NCI-H748 (cell line): ENCODE data around the gene IPPK.

Experiments
- DNase-seq: peaks from one replicate; lab custom pipeline; 2025; ENCODE audit not compliant: unreplicated experiment; lab: John Stamatoyannopoulos, UW

IPPK gene

DNA sequence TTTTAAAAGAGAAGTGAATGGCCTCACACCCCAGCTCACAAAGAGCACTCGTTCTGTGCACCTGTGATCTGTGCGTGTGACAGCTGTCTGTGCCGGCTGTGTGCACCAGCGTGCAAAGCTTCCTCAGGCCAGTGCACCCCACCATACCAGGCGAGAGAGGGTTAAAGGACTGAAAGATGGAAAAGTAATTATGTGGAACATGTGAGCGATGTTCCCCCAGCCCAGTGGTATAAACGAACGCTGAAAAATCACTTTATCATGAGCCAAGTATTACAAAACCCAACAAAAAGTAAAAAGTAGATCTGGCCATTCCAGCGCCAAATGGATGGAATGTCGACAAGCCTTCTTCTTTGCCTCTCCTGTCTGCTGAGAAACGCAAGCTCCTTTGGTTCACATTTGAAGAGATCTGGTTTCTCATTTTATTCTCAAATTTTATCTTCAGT, 53.7 kb downstream of the IPPK start:
- no peak for DNase-seq

DNA sequence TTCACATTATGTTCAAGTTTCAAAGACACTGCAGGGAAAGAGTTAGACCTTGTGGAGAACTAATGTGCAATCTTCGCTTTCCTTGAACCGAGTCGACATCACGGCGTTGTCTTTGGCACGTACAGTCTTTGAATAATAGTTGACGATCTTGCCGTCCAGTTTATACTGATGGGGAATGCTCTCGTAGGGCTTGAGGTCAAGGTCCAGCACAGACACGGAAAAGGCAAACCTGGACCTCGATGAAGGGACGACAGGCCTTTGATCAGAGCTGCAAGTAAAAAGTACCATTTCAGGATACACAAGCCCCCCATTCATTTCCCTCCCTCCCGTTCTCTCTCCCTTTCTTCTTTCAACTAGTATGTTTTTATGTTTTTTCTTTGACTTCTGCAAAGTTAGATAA, 54.1 kb downstream of the IPPK start:
- DNase-seq = no peak

- no peak for DNase-seq
Measured at GRCh38 chr9:92614763-92615461, 55.0 kb downstream of the IPPK start.

GRCh38 chr9:92614123-92614510, 55.8 kb downstream of the IPPK start:
- DNase-seq = no peak

DNA sequence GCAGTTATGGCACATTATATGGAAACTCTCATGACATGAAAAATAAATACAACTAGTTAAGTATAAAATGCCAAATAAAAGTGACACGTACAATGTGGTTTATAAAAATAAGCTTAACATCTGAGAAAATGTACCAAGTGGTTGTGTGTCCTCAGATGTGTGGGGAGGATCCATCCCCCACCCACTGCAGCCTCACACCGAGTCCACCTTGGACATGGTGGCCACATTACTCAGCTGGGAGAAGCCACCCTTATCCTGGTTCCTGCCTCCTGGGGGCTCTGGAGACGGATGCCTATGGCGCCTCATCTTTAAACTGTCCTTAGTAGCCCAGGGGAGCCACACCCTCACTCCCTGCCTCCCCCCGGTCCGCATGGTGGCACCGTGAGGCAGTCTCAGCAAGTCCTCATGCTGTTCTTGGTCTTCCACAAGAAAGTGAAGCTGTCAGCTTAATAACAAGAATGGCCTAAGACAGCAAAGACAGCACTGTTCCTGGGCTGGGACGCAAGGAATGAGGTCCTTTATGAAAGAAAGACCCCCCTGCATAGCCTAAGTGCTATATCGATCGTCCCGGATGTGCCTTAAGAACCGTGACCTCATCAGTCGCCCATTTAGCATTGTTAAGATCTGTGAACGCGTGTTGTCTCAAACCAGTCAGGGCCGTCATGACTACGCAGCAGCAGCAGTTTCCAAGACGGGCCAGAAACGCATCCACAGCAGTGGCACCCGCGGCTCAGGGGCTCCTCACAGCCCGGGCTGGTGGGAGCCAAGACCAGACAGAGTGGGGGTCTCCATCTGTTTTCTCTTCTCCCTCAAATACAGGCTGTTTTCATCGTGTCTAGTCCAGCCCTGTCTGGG, 56.4 kb downstream of the IPPK start:
- DNase-seq = no peak

GRCh38 chr9:92612816-92613215, 57.1 kb downstream of the IPPK start:
- no peak for DNase-seq

GRCh38 chr9:92612292-92612691, 57.6 kb downstream of the IPPK start:
- no peak for DNase-seq

DNA sequence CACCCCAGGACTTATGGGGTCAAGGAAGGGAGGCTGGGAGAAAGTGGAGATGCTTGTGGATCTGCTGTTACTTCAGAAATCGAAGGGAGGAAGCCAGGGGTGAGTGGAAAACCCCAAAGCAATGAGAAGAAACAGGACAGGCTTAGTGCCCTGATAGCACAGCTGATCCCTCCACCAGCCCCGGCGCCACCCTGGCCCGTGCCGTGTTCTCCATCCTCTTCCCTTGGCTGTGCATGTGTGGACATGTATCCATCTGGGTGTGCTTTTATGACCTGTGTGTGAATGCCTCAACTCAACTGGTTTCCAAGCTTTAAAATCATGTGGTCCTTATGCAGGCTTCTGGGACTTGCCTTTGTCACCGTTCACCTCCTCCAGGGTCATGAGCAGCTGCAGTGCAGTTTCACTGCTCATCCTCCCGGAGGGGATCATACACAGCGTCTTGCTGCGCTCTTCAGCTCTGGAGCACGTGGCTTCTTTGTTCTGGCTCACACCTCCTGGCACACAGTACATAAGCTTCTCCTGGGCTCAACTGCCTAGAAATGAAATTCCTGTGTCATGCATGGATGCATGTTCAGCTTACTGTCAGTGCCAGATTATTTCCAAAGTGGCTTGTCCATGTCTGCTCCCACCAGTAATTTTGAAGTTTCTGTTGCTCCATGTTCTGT, 58.2 kb downstream of the IPPK start:
- DNase-seq = no peak

DNA sequence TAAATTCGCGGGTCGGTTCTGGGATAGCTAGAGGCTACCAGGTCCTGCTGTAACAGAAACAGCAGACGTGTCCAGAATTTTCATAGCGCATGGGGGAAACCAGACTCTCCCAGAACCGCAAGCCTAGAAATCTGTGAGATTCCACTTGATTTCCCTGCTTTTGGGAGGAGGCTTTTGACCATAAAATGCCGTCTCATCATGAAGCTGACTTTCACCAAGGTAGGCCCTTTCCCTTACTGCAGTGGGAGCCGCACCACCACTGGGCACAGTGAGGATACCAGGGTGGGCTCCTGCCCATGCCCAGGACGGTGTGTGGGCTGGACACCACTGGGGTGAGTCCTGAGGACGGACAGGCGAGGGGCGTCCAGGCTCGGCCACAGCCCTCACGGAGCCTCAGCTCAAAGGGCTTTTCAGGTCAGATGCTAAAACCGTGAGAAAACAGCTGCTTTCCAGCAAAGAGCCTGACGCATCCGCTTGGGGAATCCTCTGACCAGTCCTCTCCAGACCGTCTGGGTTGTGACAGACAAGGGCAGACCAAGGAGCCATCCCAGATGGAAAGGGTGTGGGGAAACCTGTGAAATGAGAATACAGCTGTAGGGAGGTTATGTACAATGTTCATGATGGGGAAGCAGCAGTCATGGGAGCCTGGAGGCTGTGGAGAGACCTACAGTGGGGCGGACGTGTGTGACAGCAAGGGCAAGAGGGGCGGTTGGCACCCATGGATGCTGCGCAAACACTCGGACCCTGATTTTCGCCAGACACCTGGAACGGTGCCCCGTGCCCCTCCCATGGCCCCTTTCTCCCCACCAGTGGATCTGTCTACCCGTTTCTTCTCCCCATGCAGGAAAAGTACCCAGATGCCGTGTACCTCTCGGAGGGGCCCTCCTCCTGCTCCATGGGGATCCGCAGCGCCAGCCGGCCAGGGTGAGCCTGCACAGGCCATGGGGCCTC, 59.2 kb downstream of the IPPK start:
- no peak for DNase-seq

DNA sequence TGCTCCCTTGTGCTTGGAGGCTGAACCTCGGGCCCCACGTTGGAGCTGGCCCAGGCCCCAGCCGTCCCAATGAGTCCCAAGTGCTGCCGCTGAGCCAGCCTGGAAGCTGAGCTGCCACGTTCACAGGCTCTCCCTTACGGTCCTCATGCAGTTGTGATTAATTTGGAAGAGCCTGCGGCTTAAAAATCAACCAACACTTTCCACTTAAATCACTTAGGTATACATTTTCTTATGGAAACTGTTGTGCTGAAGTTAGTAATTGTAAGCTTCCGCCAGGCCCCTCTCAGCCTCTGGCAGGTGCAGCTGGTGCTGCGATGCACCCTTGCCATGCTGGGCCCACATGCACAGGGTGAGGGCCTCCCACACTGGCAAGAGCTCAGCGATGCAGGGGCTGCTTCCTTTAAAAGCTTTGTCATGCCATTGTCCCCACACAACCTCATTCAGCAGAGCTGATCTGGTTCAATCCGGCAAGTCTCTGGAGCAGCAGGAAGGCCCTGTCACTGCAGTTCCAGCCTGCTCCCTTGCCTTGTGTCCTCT, 61.0 kb downstream of the IPPK start:
- peak; percentile 10 for DNase-seq

DNA sequence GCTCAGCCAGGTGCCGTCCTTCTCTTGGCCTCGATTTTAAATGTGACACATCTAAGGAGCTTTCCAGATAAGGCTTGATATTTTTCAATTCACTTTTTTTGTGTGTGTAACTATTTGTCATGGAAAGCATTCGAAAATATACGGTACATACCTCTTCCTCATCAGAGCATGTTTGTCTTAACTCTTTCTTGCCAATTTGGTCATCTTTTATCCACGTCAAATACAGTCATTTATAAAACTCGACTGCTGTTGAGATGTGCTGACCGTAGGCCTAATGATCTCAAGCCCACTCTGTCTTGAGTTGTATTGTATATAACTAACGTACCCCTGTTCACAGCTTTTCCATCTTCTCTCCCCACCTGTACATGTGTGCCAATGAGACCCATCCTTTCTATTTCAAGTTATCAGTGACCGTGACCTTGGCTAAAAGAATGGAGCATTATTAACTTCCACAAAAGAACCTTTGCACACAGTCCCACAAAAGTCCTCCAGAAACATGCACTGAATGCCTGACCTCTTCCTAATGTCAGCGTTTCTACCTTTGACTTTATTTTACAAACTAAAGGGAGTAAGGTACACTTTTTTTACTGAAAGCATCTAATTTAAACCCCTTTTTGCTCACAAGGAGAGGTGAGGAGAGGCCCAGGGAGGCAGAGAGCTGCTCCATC, 61.6 kb downstream of the IPPK start:
- no peak for DNase-seq

GRCh38 chr9:92607773-92608172, 62.2 kb downstream of the IPPK start:
- peak; percentile 75 for DNase-seq

- peak; percentile 11 for DNase-seq
Measured at GRCh38 chr9:92607088-92607487, 62.8 kb downstream of the IPPK start.

DNA sequence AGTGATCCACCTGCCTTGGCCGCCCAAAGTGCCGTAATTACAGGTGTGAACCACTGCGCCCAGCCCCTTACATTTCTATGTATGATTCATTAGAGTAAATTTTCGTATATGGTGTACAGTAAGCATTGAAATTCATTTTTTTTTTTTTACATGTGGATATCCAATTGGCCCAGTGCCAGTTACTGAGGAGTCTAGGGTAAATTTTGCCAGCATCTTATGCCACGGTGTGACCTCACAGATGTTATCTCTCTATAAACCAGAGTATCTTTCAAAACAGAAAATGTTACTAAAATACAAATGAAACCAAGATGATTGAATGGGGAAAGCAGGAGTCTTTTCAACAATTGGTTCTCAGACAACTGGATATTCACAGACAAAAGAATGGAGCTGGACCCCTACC, 64.7 kb downstream of the IPPK start:
- no peak for DNase-seq

DNA sequence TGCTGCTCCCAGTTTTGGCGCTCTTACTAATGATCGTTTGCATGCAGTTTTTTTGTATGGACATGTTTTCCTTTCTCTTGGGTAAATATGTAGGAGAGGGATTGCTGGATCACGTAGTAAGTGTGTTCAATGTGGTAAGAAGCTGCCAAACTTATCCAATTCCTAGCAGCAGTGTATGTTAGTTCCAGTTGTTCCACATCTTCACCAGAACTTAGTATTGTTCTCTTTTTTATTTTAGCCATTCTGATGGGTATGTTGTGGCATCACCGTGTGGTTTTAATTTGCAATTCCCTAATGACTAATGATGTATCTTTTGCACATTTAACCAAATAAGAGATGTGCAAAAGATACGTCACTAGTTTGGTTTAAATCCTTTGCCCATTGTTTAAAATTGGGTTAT, 65.9 kb downstream of the IPPK start:
- DNase-seq = no peak

DNA sequence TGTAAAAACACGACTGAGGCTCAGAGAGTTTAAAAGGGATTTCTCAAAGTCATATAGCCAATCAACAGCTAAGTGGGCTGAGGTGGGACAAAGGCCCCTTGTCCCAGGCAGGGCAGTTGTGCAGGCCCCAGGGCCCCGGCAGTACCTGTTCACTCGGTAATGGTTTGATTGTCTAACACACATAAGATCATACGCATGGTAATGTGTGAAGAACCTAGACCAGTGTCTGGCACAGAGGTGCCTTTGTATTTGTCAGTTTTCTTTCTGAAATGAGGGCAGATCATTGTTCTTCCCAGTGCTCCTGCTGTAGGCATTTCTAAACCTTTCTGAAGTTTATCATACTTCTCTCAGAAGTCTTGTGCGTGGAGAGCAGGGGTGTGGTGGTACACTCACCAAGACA, 66.8 kb downstream of the IPPK start:
- DNase-seq = no peak

DNA sequence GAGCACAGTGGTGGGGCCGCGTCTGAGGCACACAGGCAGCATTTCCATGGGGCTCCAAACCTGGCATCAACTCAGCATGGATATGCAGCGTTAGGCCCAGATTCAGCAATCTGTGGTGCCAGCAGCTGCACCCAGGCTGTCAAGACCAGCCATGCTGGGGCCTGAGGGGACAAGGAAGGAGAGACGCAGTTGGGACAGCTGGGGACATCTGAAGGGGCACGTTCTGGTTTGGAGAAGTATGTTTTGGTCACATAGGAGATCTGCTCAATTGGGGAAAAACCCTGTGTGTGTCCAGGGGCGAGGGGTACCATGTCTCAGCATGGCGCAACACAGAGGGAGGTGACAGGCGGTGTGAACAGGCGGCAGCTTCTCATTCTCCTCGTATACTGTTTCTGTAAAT, 67.5 kb downstream of the IPPK start:
- no peak for DNase-seq

- DNase-seq = no peak
Measured at GRCh38 chr9:92601451-92601850, 68.5 kb downstream of the IPPK start.

- DNase-seq = no peak
Measured at GRCh38 chr9:92600462-92601261, 69.3 kb downstream of the IPPK start.
